KOPT-K1 (cell line): ENCODE measurements around the gene TOLLIP.
"Not testable (repeated sequence)": the region's sequence is repeated elsewhere in the genome, so short reads cannot be mapped to it uniquely, and the experiment has no call there.

Experiments
- H3K27ac ChIP-seq: fragments of 200-600 bp; sonication (generic); 2 replicates; pipeline ENCODE4 v1.5.1; 2016; ENCODE audit warnings: antibody characterized with exemption, mild to moderate bottlenecking, low read depth, low read length; ENCODE audit not compliant: poor library complexity, severe bottlenecking
- H3K36me3 ChIP-seq: fragments of 200-600 bp; sonication (generic); 2 replicates; pipeline ENCODE4 v1.5.1; 2017; ENCODE audit warnings: antibody characterized with exemption, mild to moderate bottlenecking, low read length, moderate library complexity; ENCODE audit not compliant: insufficient read depth
- H3K9me3 ChIP-seq: fragments of 200-600 bp; sonication (generic); 2 replicates; pipeline ENCODE4 v1.5.1; 2017; ENCODE audit warnings: antibody characterized with exemption, low read length, mild to moderate bottlenecking; ENCODE audit not compliant: insufficient read depth, poor library complexity, severe bottlenecking

The TOLLIP gene

DNA sequence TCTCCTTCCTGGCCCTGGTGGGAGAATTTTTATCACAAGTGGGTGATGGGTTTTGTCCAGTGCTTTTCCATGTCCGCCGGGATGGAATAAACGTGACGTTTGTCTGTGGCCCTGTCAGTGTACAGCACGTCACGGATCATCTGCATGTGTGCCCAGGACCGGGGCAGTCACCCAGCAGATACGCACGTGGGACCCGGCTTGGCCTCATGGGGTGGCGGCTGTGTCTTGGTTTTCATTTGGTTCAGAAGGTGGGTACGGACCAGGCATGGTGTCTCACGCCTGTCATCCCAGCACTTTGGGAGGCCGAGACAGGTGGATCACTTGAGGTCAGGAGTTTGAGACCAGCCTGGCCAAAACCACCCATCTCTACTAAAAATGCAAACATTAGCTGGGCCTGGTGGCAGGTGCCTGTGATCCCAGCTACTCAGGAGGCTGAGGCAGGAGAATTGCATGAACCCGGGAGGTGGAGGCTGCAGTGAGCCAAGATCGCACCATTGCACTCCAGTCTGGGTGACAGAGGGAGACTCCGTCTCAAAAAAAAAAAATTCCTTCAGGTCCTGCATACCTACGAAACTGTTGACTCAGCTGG is 38.1 kb upstream of the TOLLIP start:
- H3K27ac ChIP-seq, H3K36me3 ChIP-seq, H3K9me3 ChIP-seq: not testable (repeated sequence)

GRCh38 chr11:1346669-1347390 is 37.4 kb upstream of the TOLLIP start:
- H3K9me3 ChIP-seq, result no peaks in the 10 kb centered on the region
- H3K36me3 ChIP-seq, result no peaks in the 10 kb centered on the region
- H3K27ac ChIP-seq, result no peak overlapping the region

DNA sequence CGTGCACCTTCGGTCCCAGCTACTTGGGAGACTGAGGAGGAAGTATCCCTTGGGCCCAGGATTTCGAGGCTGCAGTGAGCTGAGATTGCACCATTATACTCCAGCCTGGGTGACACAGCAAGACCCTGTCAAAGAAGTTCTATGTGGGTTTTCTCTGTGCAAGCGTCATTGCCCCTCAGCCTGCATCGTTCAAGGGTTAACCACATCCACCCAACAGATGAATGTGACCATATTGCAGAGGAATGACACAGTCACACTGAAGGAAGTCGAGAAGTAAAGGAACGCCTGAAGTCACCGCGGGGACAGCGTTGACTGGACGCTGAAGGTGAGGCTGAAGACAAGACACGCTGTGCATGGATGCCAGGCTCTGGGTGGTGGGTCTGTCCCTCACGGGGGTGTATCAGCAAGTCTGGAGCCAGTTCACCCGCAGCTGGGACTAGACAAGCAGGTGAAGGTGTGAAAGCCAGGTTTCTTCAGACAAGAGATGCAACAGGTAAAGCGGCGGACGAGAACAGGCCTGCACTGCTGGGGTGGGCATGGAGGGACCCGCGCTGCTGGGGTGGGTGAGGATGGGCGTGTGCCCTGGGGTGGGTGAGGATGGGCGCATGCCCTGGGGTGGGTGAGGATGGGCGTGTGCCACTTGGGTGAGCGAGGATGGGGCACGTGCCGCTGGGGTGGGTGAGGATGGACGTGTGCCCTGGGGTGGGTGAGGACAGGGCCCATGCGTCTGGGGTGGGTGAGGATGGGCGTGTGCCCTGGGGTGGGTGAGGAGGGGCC is 36.5 kb upstream of the TOLLIP start:
- H3K36me3 ChIP-seq, result no peaks in the 10 kb centered on the region
- no peak overlapping the region for H3K27ac ChIP-seq

DNA sequence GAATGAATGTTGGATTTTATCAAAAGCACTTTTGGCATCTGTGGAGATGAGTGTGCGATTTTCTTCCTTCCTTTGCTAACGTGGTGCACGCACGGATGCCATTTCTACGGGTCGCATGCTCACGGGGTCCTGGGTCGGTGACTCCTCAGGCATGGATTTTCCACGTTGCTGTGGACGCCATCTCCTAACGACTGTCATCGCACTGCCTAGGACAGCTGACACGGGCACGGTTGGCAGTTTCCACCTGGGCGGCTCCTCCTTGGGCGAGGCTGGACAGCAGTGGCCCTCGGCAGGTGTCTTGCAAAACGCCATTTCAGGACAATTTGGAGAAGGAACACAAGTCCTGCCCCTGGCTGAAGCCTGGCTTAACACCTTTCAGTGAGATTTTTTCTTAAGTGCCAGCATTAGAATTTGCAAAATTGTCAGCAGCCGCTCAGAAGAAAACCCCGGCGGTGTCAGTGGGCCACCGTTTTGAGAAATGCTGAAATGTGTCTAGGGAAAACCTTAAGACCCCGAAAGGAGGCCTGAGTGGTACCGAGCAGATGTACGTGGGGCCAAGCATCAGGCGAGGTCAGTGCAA is 34.7 kb upstream of the TOLLIP start:
- H3K36me3 ChIP-seq, result no peaks in the 10 kb centered on the region
- no peak overlapping the region for H3K27ac ChIP-seq
- no peaks in the 10 kb centered on the region for H3K9me3 ChIP-seq

More for the DNA sequence above, 36.5 kb upstream of the TOLLIP start:
- H3K9me3 ChIP-seq, result no peaks in the 10 kb centered on the region

- Histone ChIP-seq H3K36me3 (no peaks in the 10 kb centered on the region), H3K9me3 (no peaks in the 10 kb centered on the region), H3K27ac (no peak overlapping the region)
Measured at GRCh38 chr11:1343391-1344055, 34.1 kb upstream of the TOLLIP start.

- no peak overlapping the region for H3K27ac ChIP-seq
- no peaks in the 10 kb centered on the region for H3K36me3 ChIP-seq
- H3K9me3 ChIP-seq, result no peaks in the 10 kb centered on the region
Measured at GRCh38 chr11:1342946-1343345, 33.5 kb upstream of the TOLLIP start.

DNA sequence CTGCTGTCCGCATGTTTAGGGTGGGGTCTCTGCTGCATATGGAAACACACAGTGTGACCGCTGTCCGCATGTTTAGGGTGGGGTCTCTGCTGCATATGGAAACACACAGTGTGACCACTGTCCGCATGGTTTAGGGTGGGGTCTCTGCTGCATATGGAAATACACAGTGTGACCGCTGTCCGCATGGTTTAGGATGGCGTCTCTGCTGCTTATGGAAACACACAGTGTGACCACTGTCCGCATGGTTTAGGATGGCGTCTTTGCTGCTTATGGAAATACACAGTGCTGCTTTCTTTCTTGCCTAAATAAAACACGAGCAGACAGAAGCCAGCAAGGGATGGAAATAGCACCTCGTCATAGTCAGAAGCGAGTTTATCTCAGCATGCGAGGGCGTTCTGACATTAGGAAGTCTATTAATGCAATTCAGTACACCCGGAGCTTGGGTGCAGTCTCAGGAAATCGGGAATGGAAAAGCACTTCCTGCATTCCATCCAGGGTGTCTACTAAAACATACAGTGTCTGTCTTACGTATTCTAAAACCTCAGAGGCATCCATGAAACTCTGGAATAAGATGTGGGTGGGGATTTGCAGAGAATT is 32.6 kb upstream of the TOLLIP start:
- H3K9me3 ChIP-seq, result no peaks in the 10 kb centered on the region
- no peak overlapping the region for H3K27ac ChIP-seq
- no peaks in the 10 kb centered on the region for H3K36me3 ChIP-seq

DNA sequence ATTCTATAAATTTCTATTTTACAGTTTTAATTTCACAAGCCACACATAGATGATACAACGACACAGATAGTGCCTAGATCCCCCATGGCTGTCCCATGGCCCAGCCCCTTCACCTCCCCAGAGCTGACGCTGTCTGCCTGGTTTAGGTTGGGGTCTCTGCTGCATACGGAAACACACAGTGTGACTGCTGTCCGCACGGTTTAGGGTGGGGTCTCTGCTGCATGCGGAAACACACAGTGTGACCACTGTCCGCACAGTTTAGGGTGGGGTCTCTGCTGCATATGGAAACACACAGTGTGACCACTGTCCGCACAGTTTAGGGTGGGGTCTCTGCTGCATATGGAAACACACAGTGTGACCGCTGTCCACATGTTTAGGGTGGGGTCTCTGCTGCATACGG is 31.8 kb upstream of the TOLLIP start:
- not testable (repeated sequence) for H3K27ac ChIP-seq, H3K9me3 ChIP-seq, H3K36me3 ChIP-seq

DNA sequence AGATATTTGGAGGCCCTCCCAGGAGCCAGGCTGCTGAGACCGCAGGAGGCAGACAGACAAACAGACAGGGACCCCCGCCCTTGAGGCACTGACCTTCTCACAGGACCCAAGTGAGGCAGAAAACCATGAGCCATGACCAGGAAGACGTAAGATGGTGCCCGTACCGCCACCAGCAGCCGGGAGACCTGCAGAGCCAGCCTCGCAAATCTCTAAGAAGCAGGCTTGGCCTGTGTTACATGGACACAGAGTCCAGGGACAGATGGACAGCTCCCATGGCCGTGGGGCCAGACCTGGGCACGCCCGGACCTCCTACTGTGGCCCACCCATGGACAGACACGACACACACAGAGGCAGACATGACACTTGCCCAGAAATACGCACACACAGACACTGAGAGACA is 30.7 kb upstream of the TOLLIP start:
- Histone ChIP-seq H3K36me3 (no peaks in the 10 kb centered on the region), H3K27ac (no peak overlapping the region), H3K9me3 (no peaks in the 10 kb centered on the region)

DNA sequence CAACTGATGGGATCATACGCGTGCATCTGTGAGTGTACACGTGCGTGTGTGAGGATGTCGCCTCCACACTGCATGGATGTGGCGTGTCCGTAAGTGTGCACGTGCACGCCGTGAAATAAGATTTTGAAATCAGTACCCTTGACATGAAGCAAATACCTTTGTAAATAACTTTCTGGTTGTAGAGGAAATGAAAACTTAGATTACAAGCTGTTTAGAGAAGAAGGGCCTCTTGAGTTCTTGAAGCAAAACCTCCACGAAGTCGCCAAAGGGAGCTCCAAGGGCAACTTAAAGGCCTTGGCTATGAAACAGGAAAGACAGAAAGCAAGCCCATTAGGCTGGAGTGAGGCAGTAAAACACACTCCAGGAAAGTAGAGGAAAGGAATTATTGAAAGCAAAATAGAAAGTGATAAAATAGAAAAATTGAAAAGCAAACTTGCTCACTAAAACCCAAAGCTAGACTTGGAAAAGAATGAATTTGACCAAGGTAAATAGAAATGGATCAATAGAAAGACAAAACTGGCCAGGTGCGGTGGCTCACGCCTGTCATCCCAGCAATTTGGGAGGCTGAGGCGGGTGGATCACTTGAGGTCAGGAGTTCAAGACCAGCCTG is 29.7 kb upstream of the TOLLIP start:
- Histone ChIP-seq H3K9me3 (peaks cover 1% of the 10 kb centered on the region), H3K27ac (no peak overlapping the region), H3K36me3 (no peaks in the 10 kb centered on the region)

DNA sequence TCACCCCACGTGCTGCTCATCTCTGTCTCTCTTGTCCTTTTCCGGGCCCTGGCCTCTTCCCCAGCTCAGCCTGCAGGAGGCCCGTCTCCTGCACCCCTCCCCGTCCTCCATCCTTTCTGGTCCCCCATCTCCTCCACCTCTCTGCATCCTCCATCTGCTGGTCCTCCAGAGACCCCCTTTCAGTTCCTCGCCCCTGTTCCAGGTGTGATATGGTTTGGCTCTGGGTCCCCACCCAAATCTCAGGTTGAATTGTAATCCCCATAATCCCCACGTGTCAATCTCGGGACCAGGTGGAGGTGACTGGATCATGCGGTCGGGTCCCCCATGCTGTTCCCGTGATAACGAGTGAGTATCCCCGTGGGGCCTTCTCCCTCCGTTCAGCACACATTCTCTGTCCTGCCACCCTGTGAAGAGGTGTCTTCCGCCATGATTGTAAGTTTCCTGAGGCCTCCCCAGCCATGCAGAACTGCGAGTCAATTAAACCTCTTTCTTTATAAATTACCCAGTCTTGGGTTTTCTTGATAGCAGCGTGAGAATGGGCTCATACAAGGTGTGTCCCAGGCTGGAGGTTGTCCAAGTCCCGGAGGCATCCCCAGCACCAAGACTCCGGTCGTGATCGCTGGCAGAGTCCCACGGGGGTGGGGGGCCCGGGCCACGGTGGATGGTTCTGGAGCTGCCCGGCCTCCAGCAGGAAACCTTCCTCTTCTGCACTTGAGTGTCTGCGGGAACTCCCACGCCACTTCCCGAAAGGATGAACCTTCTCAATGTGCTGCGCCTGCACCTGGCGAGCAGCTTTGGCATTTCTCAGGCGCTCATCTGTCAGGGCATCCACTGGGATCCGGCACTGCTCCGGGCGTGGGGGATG is 29.0 kb upstream of the TOLLIP start:
- no peak overlapping the region for H3K27ac ChIP-seq
- H3K9me3 ChIP-seq, result peaks cover 9% of the 10 kb centered on the region

DNA sequence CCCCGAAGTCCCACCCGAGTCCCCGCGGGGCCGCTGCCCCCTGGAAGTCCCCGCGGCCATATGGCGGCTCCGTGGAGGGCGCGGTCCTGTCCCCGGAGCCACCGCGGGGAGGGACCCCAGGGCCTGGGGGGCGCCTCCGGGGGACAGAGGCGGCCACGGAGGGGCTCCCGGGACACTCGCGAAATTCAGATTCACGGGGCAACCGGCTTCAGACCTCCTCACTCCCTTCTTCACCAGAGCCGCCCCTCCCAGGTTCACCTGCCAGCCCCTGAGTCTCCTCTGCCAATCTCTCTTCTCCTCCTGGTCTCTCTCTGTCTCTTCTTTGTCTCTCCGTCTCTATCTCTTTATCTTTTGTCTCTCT is 28.2 kb upstream of the TOLLIP start:
- Histone ChIP-seq H3K27ac (no peak overlapping the region), H3K9me3 (peaks cover 10% of the 10 kb centered on the region), H3K36me3 (no peaks in the 10 kb centered on the region)

More for the DNA sequence above, 29.0 kb upstream of the TOLLIP start:
- no peaks in the 10 kb centered on the region for H3K36me3 ChIP-seq

- peaks cover 10% of the 10 kb centered on the region for H3K9me3 ChIP-seq
- no peaks in the 10 kb centered on the region for H3K36me3 ChIP-seq
- no peak overlapping the region for H3K27ac ChIP-seq
Measured at GRCh38 chr11:1336836-1337646, 27.6 kb upstream of the TOLLIP start.
